Stimulated activated CD4-positive, alpha-beta T cell treated with anti-CD3 and anti-CD28 coated beads, Interleukin-1b, Interleukin-23, amount 100 ng/mL, for 48 hours (primary cell): ENCODE results near the gene DUSP11.
A peak's percentile ranks its signal among the peaks of the same experiment; 100 is the strongest.
"Not testable (repeated sequence)": the region's sequence is repeated elsewhere in the genome, so short reads cannot be mapped to it uniquely, and the experiment has no call there.

Experiments
- DNase-seq: peaks from one replicate; pipeline ENCODE4 v3.0.0-alpha.2; 2020

The DUSP11 gene

GRCh38 chr2:73770725-73771124 is 9.2 kb downstream of the DUSP11 start:
- DNase-seq: no peak

- DNase-seq: no peak
Measured at GRCh38 chr2:73766994-73767393, 12.9 kb downstream of the DUSP11 start.

GRCh38 chr2:73766349-73766748 is 13.6 kb downstream of the DUSP11 start:
- no peak for DNase-seq

GRCh38 chr2:73764945-73765344 is 15.0 kb downstream of the DUSP11 start:
- no peak for DNase-seq

GRCh38 chr2:73762571-73762970 is 17.3 kb downstream of the DUSP11 start:
- DNase-seq: no peak

GRCh38 chr2:73759904-73760303 is 20.0 kb downstream of the DUSP11 start:
- no peak for DNase-seq

- DNase-seq: no peak
Measured at GRCh38 chr2:73759285-73759764, 20.6 kb downstream of the DUSP11 start.

- DNase-seq: not testable (repeated sequence)
Measured at GRCh38 chr2:73754332-73754731, 25.6 kb downstream of the DUSP11 start.

GRCh38 chr2:73749314-73749713 is 30.6 kb downstream of the DUSP11 start:
- no peak for DNase-seq

- no peak for DNase-seq
Measured at GRCh38 chr2:73746877-73747208, 33.1 kb downstream of the DUSP11 start.

GRCh38 chr2:73746015-73746876 is 33.7 kb downstream of the DUSP11 start:
- DNase-seq: no peak

GRCh38 chr2:73740767-73741166 is 39.1 kb downstream of the DUSP11 start:
- no peak for DNase-seq

GRCh38 chr2:73739101-73739500 is 40.8 kb downstream of the DUSP11 start:
- DNase-seq: no peak

GRCh38 chr2:73736855-73737779 is 42.8 kb downstream of the DUSP11 start, which contains the start of gene TPRKB:
Gene TPRKB (minus strand): TSS chr2:73737345. CDS start chr2:73734569, 2,776 bp downstream.
- peak; percentile 98 for DNase-seq

GRCh38 chr2:73736378-73736777 is 43.5 kb downstream of the DUSP11 start:
- DNase-seq: no peak

- no peak for DNase-seq
Measured at GRCh38 chr2:73730810-73731209, 49.1 kb downstream of the DUSP11 start.

- DNase-seq: no peak
Measured at GRCh38 chr2:73728711-73729110, 51.2 kb downstream of the DUSP11 start.

- no peak for DNase-seq
Measured at GRCh38 chr2:73728043-73728442, 51.9 kb downstream of the DUSP11 start.

GRCh38 chr2:73726657-73727056 is 53.2 kb downstream of the DUSP11 start:
- DNase-seq: not testable (repeated sequence)

- no peak for DNase-seq
Measured at GRCh38 chr2:73718851-73719621, 60.9 kb downstream of the DUSP11 start.

- no peak for DNase-seq
Measured at GRCh38 chr2:73718421-73718820, 61.5 kb downstream of the DUSP11 start.

- not testable (repeated sequence) for DNase-seq
Measured at GRCh38 chr2:73717695-73718094, 62.2 kb downstream of the DUSP11 start.

GRCh38 chr2:73717251-73717606 is 62.7 kb downstream of the DUSP11 start:
- no peak for DNase-seq
